Lower lobe of right lung (tissue), 2 donors: ENCODE data around the gene SYNRG. TPM values are rescaled to one million over a fixed set of nuclear protein-coding genes. Genes with fewer than 3 reads are reported as not detected.

Source experiments
- ATAC-seq, 2 donors: fragments of 200-7000 bp; cut with Tn5 transposase; one replicate each; pipeline ENCODE4 v1.9.1; 2020 to 2022; ENCODE audit warnings: mild to moderate bottlenecking in 2 of 2, moderate library complexity in 2 of 2
- DNase-seq: peaks from one replicate; pipeline ENCODE4 v3.0.0-alpha.2; 2020
- H3K27ac ChIP-seq: fragments of 200-600 bp; one replicate; pipeline ENCODE4 v1.8.0; 2022
- H3K27me3 ChIP-seq: fragments of 200-600 bp; one replicate; pipeline ENCODE4 v1.8.0; 2022; ENCODE audit warnings: low read depth
- H3K36me3 ChIP-seq: fragments of 200-600 bp; one replicate; pipeline ENCODE4 v1.8.0; 2022; ENCODE audit warnings: mild to moderate bottlenecking
- H3K4me1 ChIP-seq: fragments of 200-600 bp; one replicate; pipeline ENCODE4 v1.8.0; 2022
- H3K4me3 ChIP-seq: fragments of 200-600 bp; one replicate; pipeline ENCODE4 v1.8.0; 2022; ENCODE audit warnings: mild to moderate bottlenecking
- H3K9me3 ChIP-seq: fragments of 200-600 bp; one replicate; pipeline ENCODE4 v1.8.0; 2022
- CTCF ChIP-seq: fragments of 200-600 bp; IDR thresholded peaks from one replicate; pipeline ENCODE4 v1.8.0; 2022; ENCODE audit warnings: antibody characterized with exemption, mild to moderate bottlenecking
- intact Hi-C: fragments of 100-400 bp; cut with DNase I; formaldehyde crosslinking; loops from one replicate; pipeline ENCODE4 v1.11.0; 2022
- total RNA-seq: library from RNA; stranded (reverse); fragmentation: NEBNext Ultra II Directional; extraction: Animal tissue kit (Norgen Biotek cat#: 25700); gene quantifications from one replicate; pipeline ENCODE4 v1.2.1, GENCODE V29; 2021
- donor health status: DM: no; HTN: yes; CAD: no; lungs with severe emphysema.

Gene SYNRG
- total RNA-seq, 1 donor from 2014 or later = 39.7 TPM

GRCh38 chr17:37502009-37502936, 106.9 kb downstream of the SYNRG start:
- Histone ChIP-seq H3K27ac (no peak overlapping the region), H3K9me3 (no peaks in the 10 kb centered on the region), H3K4me1 (no peaks in the 10 kb centered on the region), H3K36me3 (no peaks in the 10 kb centered on the region), H3K27me3 (no peaks in the 10 kb centered on the region), H3K4me3 (no peak overlapping the region)
- intact Hi-C loops = no loop called here
- ATAC-seq (no peak), DNase-seq (no peak)
- TF ChIP-seq CTCF = no peak

- intact Hi-C loops = no loop called here
- Histone ChIP-seq H3K27ac (no peak overlapping the region), H3K27me3 (no peaks in the 10 kb centered on the region), H3K4me1 (no peaks in the 10 kb centered on the region), H3K9me3 (no peaks in the 10 kb centered on the region), H3K4me3 (no peak overlapping the region), H3K36me3 (no peaks in the 10 kb centered on the region)
- no peak for DNase-seq
- no peak for TF ChIP-seq CTCF
- no peak for ATAC-seq
Measured at GRCh38 chr17:37500378-37500777, 108.8 kb downstream of the SYNRG start.

- Histone ChIP-seq H3K4me1 (peaks cover 16% of the 10 kb centered on the region), H3K4me3 (no peak overlapping the region), H3K36me3 (no peaks in the 10 kb centered on the region), H3K9me3 (no peaks in the 10 kb centered on the region), H3K27ac (no peak overlapping the region), H3K27me3 (no peaks in the 10 kb centered on the region)
- no peak for TF ChIP-seq CTCF
- DNase-seq (no peak), ATAC-seq (no peak)
- intact Hi-C loops = no loop called here
Measured at GRCh38 chr17:37494971-37495370, 114.2 kb downstream of the SYNRG start.

GRCh38 chr17:37494401-37494831, 114.8 kb downstream of the SYNRG start:
- intact Hi-C loops = no loop called here
- no peaks in the 10 kb centered on the region for H3K27me3 ChIP-seq
- DNase-seq (no peak), ATAC-seq (no peak)
- no peak for TF ChIP-seq CTCF
- peaks cover 16% of the 10 kb centered on the region for H3K4me1 ChIP-seq
- no peaks in the 10 kb centered on the region for H3K36me3 ChIP-seq
- H3K9me3 ChIP-seq = no peaks in the 10 kb centered on the region
- H3K27ac ChIP-seq = no peak overlapping the region
- no peak overlapping the region for H3K4me3 ChIP-seq

- intact Hi-C loops = no loop called here
- no peaks in the 10 kb centered on the region for H3K27me3 ChIP-seq
- H3K9me3 ChIP-seq = no peaks in the 10 kb centered on the region
- H3K4me3 ChIP-seq = no peak overlapping the region
- DNase-seq (no peak), ATAC-seq (no peak)
- TF ChIP-seq CTCF = no peak
- H3K36me3 ChIP-seq = no peaks in the 10 kb centered on the region
- H3K4me1 ChIP-seq = peaks cover 26% of the 10 kb centered on the region
- no peak overlapping the region for H3K27ac ChIP-seq
Measured at GRCh38 chr17:37493249-37494027, 115.8 kb downstream of the SYNRG start.
